ENCODE measurements around the gene DNAH1.

GRCh38 chr3:52277071-52277964 is 38.8 kb upstream of the DNAH1 start:
- TF ChIP-seq, protein P1, sequence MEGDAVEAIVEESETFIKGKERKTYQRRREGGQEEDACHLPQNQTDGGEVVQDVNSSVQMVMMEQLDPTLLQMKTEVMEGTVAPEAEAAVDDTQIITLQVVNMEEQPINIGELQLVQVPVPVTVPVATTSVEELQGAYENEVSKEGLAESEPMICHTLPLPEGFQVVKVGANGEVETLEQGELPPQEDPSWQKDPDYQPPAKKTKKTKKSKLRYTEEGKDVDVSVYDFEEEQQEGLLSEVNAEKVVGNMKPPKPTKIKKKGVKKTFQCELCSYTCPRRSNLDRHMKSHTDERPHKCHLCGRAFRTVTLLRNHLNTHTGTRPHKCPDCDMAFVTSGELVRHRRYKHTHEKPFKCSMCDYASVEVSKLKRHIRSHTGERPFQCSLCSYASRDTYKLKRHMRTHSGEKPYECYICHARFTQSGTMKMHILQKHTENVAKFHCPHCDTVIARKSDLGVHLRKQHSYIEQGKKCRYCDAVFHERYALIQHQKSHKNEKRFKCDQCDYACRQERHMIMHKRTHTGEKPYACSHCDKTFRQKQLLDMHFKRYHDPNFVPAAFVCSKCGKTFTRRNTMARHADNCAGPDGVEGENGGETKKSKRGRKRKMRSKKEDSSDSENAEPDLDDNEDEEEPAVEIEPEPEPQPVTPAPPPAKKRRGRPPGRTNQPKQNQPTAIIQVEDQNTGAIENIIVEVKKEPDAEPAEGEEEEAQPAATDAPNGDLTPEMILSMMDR (IDR thresholded peaks at IDR 0.05; ENCODE audit: insufficient read depth, low read length, poor library complexity, severe bottlenecking): no peak
- TF ChIP-seq EZH2phosphoT487 (conservative IDR thresholded peaks at IDR 0.05; ENCODE audit: low read length): no peak

All from SU-DHL-6 (cell line).